SU-DHL-6 (cell line): Measurements from ENCODE around the gene FSHR.

Source experiments
- H2AFZ ChIP-seq: fragments of 200-600 bp; sonication (generic); 2 replicates; pipeline ENCODE4 v1.6.1; 2014; ENCODE audit warnings: low read depth, mild to moderate bottlenecking, moderate library complexity, mixed read lengths, antibody characterized with exemption, low read length; ENCODE audit not compliant: severe bottlenecking
- H3F3A ChIP-seq: fragments of 200-600 bp; shearing (Covaris generic); 2 replicates; pipeline ENCODE4 v1.6.0; 2016; ENCODE audit warnings: antibody characterized with exemption, mild to moderate bottlenecking; ENCODE audit not compliant: insufficient read depth
- H3K27ac ChIP-seq: fragments of 200-600 bp; sonication (generic); 2 replicates; pipeline ENCODE4 v1.5.1; 2016; ENCODE audit warnings: low read depth, mild to moderate bottlenecking, low read length, moderate library complexity, mixed read lengths
- H3K27me3 ChIP-seq: fragments of 200-600 bp; sonication (generic), shearing (Covaris generic); 2 replicates; pipeline ENCODE4 v1.6.0; 2014; ENCODE audit warnings: mild to moderate bottlenecking, low read length
- H3K36me3 ChIP-seq: fragments of 200-600 bp; sonication (generic); 2 replicates; pipeline ENCODE4 v1.6.1; 2014; ENCODE audit warnings: mild to moderate bottlenecking, low read length, mixed read lengths
- H3K4me2 ChIP-seq: fragments of 300-600, 200-600 bp; shearing (Covaris generic), sonication (generic); 2 replicates; pipeline ENCODE4 v1.6.0; 2014; ENCODE audit warnings: low read length, low read depth, mild to moderate bottlenecking; ENCODE audit not compliant: poor library complexity, severe bottlenecking
- H3K4me3 ChIP-seq: fragments of 200-600 bp; sonication (generic); 2 replicates; pipeline ENCODE4 v1.5.1; 2014; ENCODE audit warnings: antibody characterized with exemption, low read length, mild to moderate bottlenecking, mixed read lengths; ENCODE audit not compliant: insufficient read depth, poor library complexity, severe bottlenecking
- H3K79me2 ChIP-seq: fragments of 200-600 bp; sonication (generic); 2 replicates; pipeline ENCODE4 v1.6.1; 2014; ENCODE audit warnings: mild to moderate bottlenecking, low read length, moderate library complexity; ENCODE audit not compliant: insufficient read depth
- H3K9ac ChIP-seq: fragments of 200-600 bp; sonication (generic); 2 replicates; pipeline ENCODE4 v1.7.0; 2014; ENCODE audit warnings: mild to moderate bottlenecking, low read length
- H3K9me2 ChIP-seq: fragments of 200-600 bp; sonication (generic); replicated peaks from 2 replicates; pipeline ENCODE4 v1.6.1; 2014; ENCODE audit warnings: low read length; ENCODE audit not compliant: insufficient read depth
- H3K9me3 ChIP-seq: fragments of 200-600 bp; sonication (generic); 2 replicates; pipeline ENCODE4 v1.6.1; 2014; ENCODE audit warnings: low read length, mixed read lengths; ENCODE audit not compliant: insufficient read depth
- H4K20me1 ChIP-seq: fragments of 200-600 bp; sonication (generic); 2 replicates; pipeline ENCODE4 v1.6.1; 2014; ENCODE audit warnings: low read depth, mild to moderate bottlenecking, antibody characterized with exemption, low read length, moderate library complexity, mixed read lengths
- EZH2phosphoT487 ChIP-seq: fragments of 200-600 bp; sonication (generic), shearing (Covaris generic); conservative IDR thresholded peaks from 2 replicates; pipeline ENCODE4 v1.6.1; 2018; ENCODE audit warnings: mild to moderate bottlenecking, antibody characterized with exemption, low read length, moderate library complexity, mixed read lengths
- TF ChIP-seq, protein P1 (sequence below): fragments of 200-600 bp; sonication (generic); IDR thresholded peaks from one replicate; pipeline ENCODE4 v1.5.1; 2017; ENCODE audit warnings: antibody characterized with exemption, mild to moderate bottlenecking, low read length, moderate library complexity; ENCODE audit not compliant: insufficient read depth, poor library complexity, severe bottlenecking

Gene FSHR

GRCh38 chr2:48943436-48943835, 210.9 kb downstream of the FSHR start:
- Histone ChIP-seq H4K20me1 (no peaks in the 10 kb centered on the region), H3K27me3 (no peaks in the 10 kb centered on the region), H3K4me3 (no peak overlapping the region), H2AFZ (no peak overlapping the region), H3F3A (no peaks in the 10 kb centered on the region), H3K9ac (no peak overlapping the region), H3K79me2 (no peaks in the 10 kb centered on the region), H3K9me2 (no peaks in the 10 kb centered on the region), H3K36me3 (no peaks in the 10 kb centered on the region), H3K4me2 (no peak overlapping the region), H3K9me3 (no peaks in the 10 kb centered on the region), H3K27ac (no peak overlapping the region)
- no peak for TF ChIP-seq EZH2phosphoT487
- TF ChIP-seq, protein P1, sequence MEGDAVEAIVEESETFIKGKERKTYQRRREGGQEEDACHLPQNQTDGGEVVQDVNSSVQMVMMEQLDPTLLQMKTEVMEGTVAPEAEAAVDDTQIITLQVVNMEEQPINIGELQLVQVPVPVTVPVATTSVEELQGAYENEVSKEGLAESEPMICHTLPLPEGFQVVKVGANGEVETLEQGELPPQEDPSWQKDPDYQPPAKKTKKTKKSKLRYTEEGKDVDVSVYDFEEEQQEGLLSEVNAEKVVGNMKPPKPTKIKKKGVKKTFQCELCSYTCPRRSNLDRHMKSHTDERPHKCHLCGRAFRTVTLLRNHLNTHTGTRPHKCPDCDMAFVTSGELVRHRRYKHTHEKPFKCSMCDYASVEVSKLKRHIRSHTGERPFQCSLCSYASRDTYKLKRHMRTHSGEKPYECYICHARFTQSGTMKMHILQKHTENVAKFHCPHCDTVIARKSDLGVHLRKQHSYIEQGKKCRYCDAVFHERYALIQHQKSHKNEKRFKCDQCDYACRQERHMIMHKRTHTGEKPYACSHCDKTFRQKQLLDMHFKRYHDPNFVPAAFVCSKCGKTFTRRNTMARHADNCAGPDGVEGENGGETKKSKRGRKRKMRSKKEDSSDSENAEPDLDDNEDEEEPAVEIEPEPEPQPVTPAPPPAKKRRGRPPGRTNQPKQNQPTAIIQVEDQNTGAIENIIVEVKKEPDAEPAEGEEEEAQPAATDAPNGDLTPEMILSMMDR = no peak

- Histone ChIP-seq H3K9ac (no peak overlapping the region), H3K27ac (no peak overlapping the region), H3K79me2 (no peaks in the 10 kb centered on the region), H3K36me3 (no peaks in the 10 kb centered on the region), H3F3A (no peaks in the 10 kb centered on the region), H3K4me2 (no peak overlapping the region), H3K4me3 (no peak overlapping the region), H2AFZ (no peak overlapping the region), H3K9me3 (no peaks in the 10 kb centered on the region), H3K9me2 (no peaks in the 10 kb centered on the region), H4K20me1 (no peaks in the 10 kb centered on the region), H3K27me3 (0 out of 2 replicates have a peak, but pooled peaks cover 3% of the 10 kb centered on the region)
- TF ChIP-seq EZH2phosphoT487 = no peak
- TF ChIP-seq, protein P1 = no peak
Observed at GRCh38 chr2:48941908-48942307, 212.4 kb downstream of the FSHR start.

GRCh38 chr2:48941456-48941855, 212.9 kb downstream of the FSHR start:
- no peak overlapping the region for H3K9ac ChIP-seq
- H3K9me2 ChIP-seq = no peaks in the 10 kb centered on the region
- no peaks in the 10 kb centered on the region for H3K79me2 ChIP-seq
- no peak overlapping the region for H3K4me2 ChIP-seq
- no peaks in the 10 kb centered on the region for H3K9me3 ChIP-seq
- H2AFZ ChIP-seq = no peak overlapping the region
- no peaks in the 10 kb centered on the region for H3K36me3 ChIP-seq
- no peak for TF ChIP-seq EZH2phosphoT487
- TF ChIP-seq, protein P1 = no peak
- 0 out of 2 replicates have a peak, but pooled peaks cover 3% of the 10 kb centered on the region for H3K27me3 ChIP-seq
- H3F3A ChIP-seq = no peaks in the 10 kb centered on the region
- H4K20me1 ChIP-seq = no peaks in the 10 kb centered on the region
- H3K27ac ChIP-seq = no peak overlapping the region
- H3K4me3 ChIP-seq = no peak overlapping the region

GRCh38 chr2:48940606-48941005, 213.7 kb downstream of the FSHR start:
- Histone ChIP-seq H3K9ac (no peak overlapping the region), H3F3A (no peaks in the 10 kb centered on the region), H3K27ac (no peak overlapping the region), H4K20me1 (no peaks in the 10 kb centered on the region), H3K9me3 (no peaks in the 10 kb centered on the region), H3K4me3 (no peak overlapping the region), H3K27me3 (0 out of 2 replicates have a peak, but pooled peaks cover 3% of the 10 kb centered on the region), H3K79me2 (no peaks in the 10 kb centered on the region), H3K4me2 (no peak overlapping the region), H3K36me3 (no peaks in the 10 kb centered on the region), H2AFZ (no peak overlapping the region), H3K9me2 (no peaks in the 10 kb centered on the region)
- TF ChIP-seq EZH2phosphoT487 = no peak
- TF ChIP-seq, protein P1 = no peak
